Natural killer cell treated with Interleukin-12 subunit alpha and Interleukin-12 subunit beta and Interleukin-15 and Interleukin-18, amount 100 ng/mL, for 72 hours (primary cell): ENCODE measurements around the gene ZBTB2. TPM values are rescaled to one million over a fixed set of nuclear protein-coding genes. Genes with fewer than 3 reads are reported as not detected.
"Not testable (repeated sequence)": the region's sequence is repeated elsewhere in the genome, so short reads cannot be mapped to it uniquely, and the experiment has no call there.

Experiments used
- ATAC-seq, 2 donors: fragments of 150-1000 bp; cut with Tn5 transposase in 1 of 2; sonication (Bioruptor Pico), chemical (Tn5 transposase) in 1 of 2; 2 replicates each; pipeline ENCODE4 v1.10.0; 2021
- DNase-seq: peaks from one replicate; pipeline ENCODE4 v3.0.0; 2022; ENCODE audit warnings: low spot score
- H3K27ac Mint-ChIP-seq, 2 donors: 1 replicate in 1 of 2; 2 replicates in 1 of 2; pipeline ENCODE4 v1.8.0; 2022; ENCODE audit warnings: mixed read lengths in 2 of 2, mild to moderate bottlenecking in 1 of 2, moderate library complexity in 1 of 2
- H3K27me3 Mint-ChIP-seq, 2 donors: 1 replicate in 1 of 2; 2 replicates in 1 of 2; pipeline ENCODE4 v1.8.0; 2022; ENCODE audit warnings: mixed read lengths in 2 of 2
- H3K36me3 Mint-ChIP-seq: one replicate; pipeline ENCODE4 v1.8.0; 2022; ENCODE audit warnings: mixed read lengths
- H3K4me1 Mint-ChIP-seq, 2 donors: 1 replicate in 1 of 2; 2 replicates in 1 of 2; pipeline ENCODE4 v1.8.0; 2022; ENCODE audit warnings: low read depth in 2 of 2, mixed read lengths in 2 of 2, mild to moderate bottlenecking in 1 of 2
- H3K4me3 Mint-ChIP-seq: one replicate; pipeline ENCODE4 v1.8.0; 2022; ENCODE audit warnings: mixed read lengths
- H3K9me3 Mint-ChIP-seq: 2 replicates; pipeline ENCODE4 v1.8.0; 2022; ENCODE audit warnings: mixed read lengths
- total RNA-seq, 2 donors: library from RNA; stranded (reverse); gene quantifications; one replicate each; pipeline ENCODE4 v1.2.3, GENCODE V29; 2022

Gene ZBTB2
- total RNA-seq, 2 donors from 2014 or later: 20.4 to 23.8 TPM

DNA sequence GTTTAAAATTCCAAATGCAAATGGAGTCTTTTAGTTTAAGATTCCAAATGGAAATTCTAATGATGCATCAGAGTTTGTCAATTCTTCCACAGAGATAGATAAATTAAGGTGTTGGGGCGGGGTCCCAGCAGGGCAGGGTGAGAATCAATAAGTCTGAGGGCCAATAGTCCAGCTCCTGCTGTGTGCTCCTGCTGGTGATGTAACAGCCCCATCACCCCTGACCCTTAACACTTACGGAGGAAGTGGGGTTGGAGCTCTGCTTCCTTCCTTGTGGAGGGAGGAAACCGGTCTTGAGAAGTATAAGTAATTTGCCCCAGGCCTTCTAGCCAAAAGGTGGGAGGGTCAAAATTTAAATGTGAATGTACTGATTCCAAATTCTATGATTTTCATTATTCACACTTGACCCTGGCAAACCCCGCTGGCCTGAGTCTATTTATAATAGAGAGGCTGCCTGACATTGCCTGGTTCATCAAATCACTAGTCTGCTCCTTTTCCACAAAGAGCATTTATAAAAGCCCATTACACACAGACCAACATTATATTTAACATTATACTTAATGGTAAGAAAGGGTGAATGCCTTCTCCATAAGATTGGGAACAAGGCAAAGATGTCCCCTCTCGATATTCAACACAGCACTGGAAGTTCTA is 17.2 kb downstream of the ZBTB2 start:
- peak overlapping the region; percentile 82 to 91 for H3K27ac Mint-ChIP-seq
- H3K36me3 Mint-ChIP-seq: peaks cover 18% of the 10 kb centered on the region
- H3K4me1 Mint-ChIP-seq: peaks cover 61 to 68% of the 10 kb centered on the region in 2 donors
- H3K4me3 Mint-ChIP-seq: peak overlapping the region; percentile 83
- H3K9me3 Mint-ChIP-seq: no peaks in the 10 kb centered on the region
- DNase-seq: peak; percentile 64
- no peaks in the 10 kb centered on the region for H3K27me3 Mint-ChIP-seq
- ATAC-seq: peak; percentile 67 to 72

GRCh38 chr6:151372164-151372563 is 19.2 kb downstream of the ZBTB2 start:
- Mint-ChIP-seq H3K4me3 (peak overlapping the region; percentile 83), H3K4me1 (peaks cover 53 to 58% of the 10 kb centered on the region in 2 donors), H3K27ac (peak overlapping the region; percentile 82 to 91), H3K36me3 (peaks cover 18% of the 10 kb centered on the region), H3K27me3 (no peaks in the 10 kb centered on the region), H3K9me3 (no peaks in the 10 kb centered on the region)
- ATAC-seq: peak in 1 of 2 donors; percentile 47
- no peak for DNase-seq

- no peaks in the 10 kb centered on the region for H3K9me3 Mint-ChIP-seq
- H3K4me3 Mint-ChIP-seq: no peak overlapping the region
- ATAC-seq: no peak
Observed at GRCh38 chr6:151370509-151371078, 20.8 kb downstream of the ZBTB2 start.

GRCh38 chr6:151365233-151365632 is 26.1 kb downstream of the ZBTB2 start:
- Mint-ChIP-seq H3K27me3 (no peaks in the 10 kb centered on the region), H3K9me3 (no peaks in the 10 kb centered on the region), H3K4me1 (peaks cover 0 to 8% of the 10 kb centered on the region in 2 donors), H3K4me3 (no peak overlapping the region), H3K27ac (no peak overlapping the region), H3K36me3 (peaks cover 9% of the 10 kb centered on the region)
- no peak for ATAC-seq
- no peak for DNase-seq

More at GRCh38 chr6:151370509-151371078, 20.8 kb downstream of the ZBTB2 start:
- Mint-ChIP-seq H3K4me1 (peaks cover 42 to 44% of the 10 kb centered on the region in 2 donors), H3K27ac (peak overlapping the region in 1 of 2 donors; percentile 82), H3K36me3 (peaks cover 18% of the 10 kb centered on the region), H3K27me3 (no peaks in the 10 kb centered on the region)
- DNase-seq: no peak

GRCh38 chr6:151359486-151359885 is 31.9 kb downstream of the ZBTB2 start:
- DNase-seq: no peak
- Mint-ChIP-seq H3K36me3 (peaks cover 9% of the 10 kb centered on the region), H3K4me3 (no peak overlapping the region), H3K27ac (no peak overlapping the region), H3K27me3 (no peaks in the 10 kb centered on the region), H3K9me3 (no peaks in the 10 kb centered on the region), H3K4me1 (peaks cover 3 to 5% of the 10 kb centered on the region in 2 donors)
- ATAC-seq: no peak

GRCh38 chr6:151358475-151358874 is 32.9 kb downstream of the ZBTB2 start:
- Mint-ChIP-seq H3K27ac (no peak overlapping the region), H3K9me3 (no peaks in the 10 kb centered on the region), H3K4me3 (no peak overlapping the region), H3K27me3 (no peaks in the 10 kb centered on the region), H3K4me1 (peaks cover 3 to 5% of the 10 kb centered on the region in 2 donors), H3K36me3 (peaks cover 5% of the 10 kb centered on the region)
- no peak for ATAC-seq
- DNase-seq: no peak

- H3K36me3 Mint-ChIP-seq: peaks cover 5% of the 10 kb centered on the region
- H3K4me3 Mint-ChIP-seq: no peak overlapping the region
- H3K27ac Mint-ChIP-seq: no peak overlapping the region
- ATAC-seq (no peak), DNase-seq (no peak)
- peaks cover 3 to 5% of the 10 kb centered on the region in 2 donors for H3K4me1 Mint-ChIP-seq
- H3K9me3 Mint-ChIP-seq: no peaks in the 10 kb centered on the region
- H3K27me3 Mint-ChIP-seq: no peaks in the 10 kb centered on the region
Observed at GRCh38 chr6:151357758-151358436, 33.5 kb downstream of the ZBTB2 start.

DNA sequence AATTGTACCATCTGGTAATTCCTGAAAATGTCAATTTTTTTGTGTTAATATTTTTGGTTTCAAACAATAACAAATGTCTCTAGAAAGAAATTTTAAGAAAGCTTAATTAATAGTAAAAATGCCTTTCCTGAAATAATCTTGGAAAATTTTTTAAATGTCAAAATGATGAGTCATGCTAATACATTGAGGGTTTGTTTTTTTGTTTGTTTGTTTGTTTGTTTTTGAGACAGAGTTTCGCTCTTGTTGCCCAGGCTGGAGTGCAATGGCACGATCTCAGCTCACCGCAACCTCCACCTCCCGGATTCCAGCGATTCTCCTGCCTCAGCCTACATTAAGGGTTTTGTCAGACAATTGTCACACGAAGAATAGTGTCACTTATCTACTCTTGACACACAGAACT is 34.4 kb downstream of the ZBTB2 start:
- H3K9me3 Mint-ChIP-seq, H3K27me3 Mint-ChIP-seq, DNase-seq, H3K4me3 Mint-ChIP-seq, H3K36me3 Mint-ChIP-seq, ATAC-seq, H3K4me1 Mint-ChIP-seq, H3K27ac Mint-ChIP-seq: not testable (repeated sequence)

- no peak overlapping the region for H3K4me3 Mint-ChIP-seq
- ATAC-seq: no peak
- H3K27me3 Mint-ChIP-seq: no peaks in the 10 kb centered on the region
- no peak for DNase-seq
- no peaks in the 10 kb centered on the region for H3K36me3 Mint-ChIP-seq
- peaks cover 3 to 5% of the 10 kb centered on the region in 2 donors for H3K4me1 Mint-ChIP-seq
- H3K9me3 Mint-ChIP-seq: no peaks in the 10 kb centered on the region
- H3K27ac Mint-ChIP-seq: no peak overlapping the region
Observed at GRCh38 chr6:151353795-151354194, 37.6 kb downstream of the ZBTB2 start.

DNA sequence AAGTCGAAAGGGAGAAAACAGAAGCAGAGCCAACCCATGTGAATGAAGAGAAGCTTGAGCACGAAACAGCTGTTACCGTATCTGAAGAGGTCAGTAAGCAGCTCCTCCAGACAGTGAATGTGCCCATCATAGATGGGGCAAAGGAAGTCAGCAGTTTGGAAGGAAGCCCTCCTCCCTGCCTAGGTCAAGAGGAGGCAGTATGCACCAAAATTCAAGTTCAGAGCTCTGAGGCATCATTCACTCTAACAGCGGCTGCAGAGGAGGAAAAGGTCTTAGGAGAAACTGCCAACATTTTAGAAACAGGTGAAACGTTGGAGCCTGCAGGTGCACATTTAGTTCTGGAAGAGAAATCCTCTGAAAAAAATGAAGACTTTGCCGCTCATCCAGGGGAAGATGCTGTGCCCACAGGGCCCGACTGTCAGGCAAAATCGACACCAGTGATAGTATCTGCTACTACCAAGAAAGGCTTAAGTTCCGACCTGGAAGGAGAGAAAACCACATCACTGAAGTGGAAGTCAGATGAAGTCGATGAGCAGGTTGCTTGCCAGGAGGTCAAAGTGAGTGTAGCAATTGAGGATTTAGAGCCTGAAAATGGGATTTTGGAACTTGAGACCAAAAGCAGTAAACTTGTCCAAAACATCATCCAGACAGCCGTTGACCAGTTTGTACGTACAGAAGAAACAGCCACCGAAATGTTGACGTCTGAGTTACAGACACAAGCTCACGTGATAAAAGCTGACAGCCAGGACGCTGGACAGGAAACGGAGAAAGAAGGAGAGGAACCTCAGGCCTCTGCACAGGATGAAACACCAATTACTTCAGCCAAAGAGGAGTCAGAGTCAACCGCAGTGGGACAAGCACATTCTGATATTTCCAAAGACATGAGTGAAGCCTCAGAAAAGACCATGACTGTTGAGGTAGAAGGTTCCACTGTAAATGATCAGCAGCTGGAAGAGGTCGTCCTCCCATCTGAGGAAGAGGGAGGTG is 38.7 kb downstream of the ZBTB2 start:
- H3K4me1 Mint-ChIP-seq: peaks cover 0 to 1% of the 10 kb centered on the region in 2 donors

DNA sequence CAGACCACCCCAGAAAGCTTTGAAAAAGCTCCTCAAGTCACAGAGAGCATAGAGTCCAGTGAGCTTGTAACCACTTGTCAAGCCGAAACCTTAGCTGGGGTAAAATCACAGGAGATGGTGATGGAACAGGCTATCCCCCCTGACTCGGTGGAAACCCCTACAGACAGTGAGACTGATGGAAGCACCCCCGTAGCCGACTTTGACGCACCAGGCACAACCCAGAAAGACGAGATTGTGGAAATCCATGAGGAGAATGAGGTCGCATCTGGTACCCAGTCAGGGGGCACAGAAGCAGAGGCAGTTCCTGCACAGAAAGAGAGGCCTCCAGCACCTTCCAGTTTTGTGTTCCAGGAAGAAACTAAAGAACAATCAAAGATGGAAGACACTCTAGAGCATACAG is 39.6 kb downstream of the ZBTB2 start:
- no peak for ATAC-seq
- Mint-ChIP-seq H3K27ac (no peak overlapping the region), H3K27me3 (no peaks in the 10 kb centered on the region), H3K9me3 (no peaks in the 10 kb centered on the region), H3K4me1 (no peaks in the 10 kb centered on the region), H3K36me3 (no peaks in the 10 kb centered on the region), H3K4me3 (no peak overlapping the region)
- DNase-seq: no peak

More for the DNA sequence above, 38.7 kb downstream of the ZBTB2 start:
- no peaks in the 10 kb centered on the region for H3K9me3 Mint-ChIP-seq
- no peak overlapping the region for H3K4me3 Mint-ChIP-seq
- ATAC-seq (no peak), DNase-seq (no peak)
- no peaks in the 10 kb centered on the region for H3K36me3 Mint-ChIP-seq
- H3K27me3 Mint-ChIP-seq: no peaks in the 10 kb centered on the region
- no peak overlapping the region for H3K27ac Mint-ChIP-seq

DNA sequence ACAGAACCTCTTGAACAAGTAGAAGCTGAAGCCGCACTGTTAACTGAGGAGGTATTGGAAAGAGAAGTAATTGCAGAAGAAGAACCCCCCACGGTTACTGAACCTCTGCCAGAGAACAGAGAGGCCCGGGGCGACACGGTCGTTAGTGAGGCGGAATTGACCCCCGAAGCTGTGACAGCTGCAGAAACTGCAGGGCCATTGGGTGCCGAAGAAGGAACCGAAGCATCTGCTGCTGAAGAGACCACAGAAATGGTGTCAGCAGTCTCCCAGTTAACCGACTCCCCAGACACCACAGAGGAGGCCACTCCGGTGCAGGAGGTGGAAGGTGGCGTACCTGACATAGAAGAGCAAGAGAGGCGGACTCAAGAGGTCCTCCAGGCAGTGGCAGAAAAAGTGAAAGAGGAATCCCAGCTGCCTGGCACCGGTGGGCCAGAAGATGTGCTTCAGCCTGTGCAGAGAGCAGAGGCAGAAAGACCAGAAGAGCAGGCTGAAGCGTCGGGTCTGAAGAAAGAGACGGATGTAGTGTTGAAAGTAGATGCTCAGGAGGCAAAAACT is 40.1 kb downstream of the ZBTB2 start:
- DNase-seq (no peak), ATAC-seq (no peak)
- Mint-ChIP-seq H3K27me3 (no peaks in the 10 kb centered on the region), H3K9me3 (no peaks in the 10 kb centered on the region), H3K27ac (no peak overlapping the region), H3K4me1 (no peaks in the 10 kb centered on the region), H3K4me3 (no peak overlapping the region), H3K36me3 (no peaks in the 10 kb centered on the region)

GRCh38 chr6:151350442-151351145 is 40.8 kb downstream of the ZBTB2 start:
- Mint-ChIP-seq H3K36me3 (no peaks in the 10 kb centered on the region), H3K4me1 (no peaks in the 10 kb centered on the region), H3K27ac (no peak overlapping the region), H3K4me3 (no peak overlapping the region), H3K9me3 (no peaks in the 10 kb centered on the region), H3K27me3 (no peaks in the 10 kb centered on the region)
- ATAC-seq (no peak), DNase-seq (no peak)
